ENCODE data around the gene TBKBP1.
"Not testable (repeated sequence)": the region's sequence is repeated elsewhere in the genome, so short reads cannot be mapped to it uniquely, and the experiment has no call there.

Gene TBKBP1

DNA sequence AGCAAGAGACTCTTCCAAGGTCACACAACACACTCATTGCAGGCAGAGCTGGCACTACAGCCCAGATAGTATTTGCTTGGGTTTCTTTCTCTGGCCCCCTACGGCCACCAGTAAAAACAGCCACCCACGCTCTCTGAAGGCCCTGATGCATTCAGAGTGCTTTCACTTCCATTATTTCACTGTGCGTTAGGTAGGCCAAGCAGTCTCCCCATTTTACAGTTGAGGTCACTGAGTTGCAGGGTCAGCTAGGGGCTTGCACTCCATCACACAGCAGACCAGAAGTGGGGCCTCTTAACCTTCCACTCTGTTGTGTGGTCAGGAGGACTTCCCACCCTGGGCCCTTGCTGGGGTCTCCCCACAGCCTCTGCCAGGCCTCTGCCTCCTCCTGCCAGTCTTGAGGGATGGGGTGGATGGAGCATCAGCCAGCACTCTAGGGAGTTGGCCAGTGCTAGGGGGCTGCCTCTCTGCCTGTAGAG is 41.6 kb downstream of the TBKBP1 start:
- Histone ChIP-seq H3K36me3 (ENCODE audit: control insufficient read depth, insufficient read depth, low read length) (no peaks in the 10 kb centered on the region), H3K9me3 (ENCODE audit: control insufficient read depth, insufficient read depth, low read length) (no peaks in the 10 kb centered on the region), H3K27ac (ENCODE audit: low read depth, low read length) (no peak overlapping the region), H3K4me1 (ENCODE audit: control insufficient read depth, insufficient read depth, low read length) (peaks cover 5% of the 10 kb centered on the region; the same call in 1 of the 2 replicates), H3K9ac (ENCODE audit: low read depth, low read length) (no peak overlapping the region), H3K27me3 (ENCODE audit: control insufficient read depth, insufficient read depth, low read length) (peaks cover 67% of the 10 kb centered on the region), H3K4me3 (ENCODE audit: low read depth, low read length) (no peak overlapping the region)

DNA sequence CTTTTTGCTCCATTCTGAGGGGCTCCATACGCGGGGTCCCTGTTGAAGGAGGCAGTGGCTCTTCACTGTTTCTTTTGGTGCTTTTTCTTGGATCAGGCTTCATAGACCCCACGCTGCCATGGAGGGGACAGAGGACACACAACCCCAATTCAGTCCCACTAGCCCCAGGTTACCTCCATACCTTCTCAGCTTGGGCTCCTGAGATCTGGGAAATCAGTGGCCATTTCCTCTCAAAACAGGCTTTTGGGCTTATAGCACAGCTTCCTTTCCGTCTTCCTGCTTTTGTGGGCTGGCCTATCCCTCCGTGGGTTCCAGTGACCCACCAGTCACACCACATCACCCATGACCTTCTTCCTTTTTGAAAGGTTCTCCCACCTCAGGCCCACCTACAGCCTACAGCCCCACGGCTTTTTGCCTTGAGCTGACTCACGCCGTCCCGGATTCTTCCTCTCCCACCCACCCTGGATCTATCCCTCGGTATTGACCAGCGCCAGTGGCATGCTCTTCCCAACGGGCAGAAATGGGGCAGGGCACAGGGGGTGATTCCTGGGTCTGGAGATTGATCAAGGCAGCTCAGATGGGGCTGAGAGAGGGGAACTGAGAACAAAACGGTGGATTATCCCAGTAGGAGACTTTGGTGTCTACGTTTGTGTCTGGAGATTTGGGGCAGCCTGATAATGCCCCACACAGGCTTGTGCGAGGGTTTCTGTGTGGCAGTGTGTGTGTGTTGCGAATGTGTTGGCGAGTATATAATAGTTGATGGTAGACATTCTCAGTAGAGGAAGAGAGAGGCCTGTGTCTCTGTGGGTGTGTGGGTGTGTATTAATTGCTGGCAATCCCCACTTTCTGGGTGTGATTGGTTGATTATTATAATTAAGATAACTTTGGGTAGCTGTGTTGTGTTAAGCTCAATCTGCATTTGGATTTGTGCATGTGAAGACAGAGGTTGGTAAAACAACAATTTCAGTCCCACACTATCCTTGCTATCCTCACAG is 42.8 kb downstream of the TBKBP1 start:
- Histone ChIP-seq H3K36me3 (ENCODE audit: control insufficient read depth, insufficient read depth, low read length) (no peaks in the 10 kb centered on the region), H3K27ac (ENCODE audit: low read depth, low read length) (no peak overlapping the region), H3K4me1 (ENCODE audit: control insufficient read depth, insufficient read depth, low read length) (peaks cover 5% of the 10 kb centered on the region; the same call in 1 of the 2 replicates), H3K9me3 (ENCODE audit: control insufficient read depth, insufficient read depth, low read length) (no peaks in the 10 kb centered on the region), H3K4me3 (ENCODE audit: low read depth, low read length) (no peak overlapping the region), H3K27me3 (ENCODE audit: control insufficient read depth, insufficient read depth, low read length) (peaks cover 55% of the 10 kb centered on the region), H3K9ac (ENCODE audit: low read depth, low read length) (no peak overlapping the region)

DNA sequence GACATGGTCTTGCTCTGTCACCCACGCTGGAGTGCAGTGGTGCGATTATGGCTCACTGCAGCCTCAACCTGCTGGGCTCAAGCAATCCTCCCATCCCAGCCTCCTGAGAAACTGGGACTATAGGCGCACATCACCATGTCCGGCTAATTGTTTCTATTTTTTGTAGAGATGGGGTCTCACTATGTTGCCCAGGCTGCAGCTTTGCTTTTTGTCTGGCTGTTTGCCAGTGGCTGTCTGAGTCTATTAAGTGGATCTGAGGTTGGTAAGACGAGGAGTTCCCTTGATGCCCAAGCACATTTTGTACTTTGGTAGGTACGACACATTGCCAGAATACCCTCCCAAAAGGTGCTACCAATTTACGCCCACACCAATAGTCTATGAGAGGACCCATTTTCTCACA is 44.2 kb downstream of the TBKBP1 start:
- Histone ChIP-seq H3K27me3 (ENCODE audit: control insufficient read depth, insufficient read depth, low read length) (peaks cover 41% of the 10 kb centered on the region), H3K4me1 (ENCODE audit: control insufficient read depth, insufficient read depth, low read length) (no peaks in the 10 kb centered on the region), H3K4me3 (ENCODE audit: low read depth, low read length) (no peak overlapping the region), H3K9me3 (ENCODE audit: control insufficient read depth, insufficient read depth, low read length) (no peaks in the 10 kb centered on the region), H3K27ac (ENCODE audit: low read depth, low read length) (no peak overlapping the region), H3K9ac (ENCODE audit: low read depth, low read length) (no peak overlapping the region), H3K36me3 (ENCODE audit: control insufficient read depth, insufficient read depth, low read length) (no peaks in the 10 kb centered on the region)

DNA sequence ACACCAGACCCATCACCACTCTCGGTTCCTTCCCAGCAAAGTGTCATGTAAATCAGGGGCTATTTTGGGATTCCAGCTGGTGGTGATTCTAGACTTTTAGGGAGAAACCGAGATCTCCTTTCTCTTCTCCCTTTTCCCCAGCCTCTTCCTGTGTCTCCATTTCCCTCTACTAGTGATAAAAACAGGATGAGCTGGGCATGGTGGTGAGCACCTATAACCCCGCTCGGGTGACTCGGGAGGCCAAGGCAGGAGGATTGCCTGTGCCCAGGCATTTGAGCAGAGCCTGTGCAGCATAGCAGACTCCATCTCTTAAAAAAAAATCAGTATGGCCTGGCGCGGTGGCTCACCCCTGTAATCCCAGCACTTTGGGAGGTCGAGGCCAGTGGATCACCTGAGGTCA is 45.2 kb downstream of the TBKBP1 start:
- H3K9me3 ChIP-seq (ENCODE audit: control insufficient read depth, insufficient read depth, low read length) = no peaks in the 10 kb centered on the region

DNA sequence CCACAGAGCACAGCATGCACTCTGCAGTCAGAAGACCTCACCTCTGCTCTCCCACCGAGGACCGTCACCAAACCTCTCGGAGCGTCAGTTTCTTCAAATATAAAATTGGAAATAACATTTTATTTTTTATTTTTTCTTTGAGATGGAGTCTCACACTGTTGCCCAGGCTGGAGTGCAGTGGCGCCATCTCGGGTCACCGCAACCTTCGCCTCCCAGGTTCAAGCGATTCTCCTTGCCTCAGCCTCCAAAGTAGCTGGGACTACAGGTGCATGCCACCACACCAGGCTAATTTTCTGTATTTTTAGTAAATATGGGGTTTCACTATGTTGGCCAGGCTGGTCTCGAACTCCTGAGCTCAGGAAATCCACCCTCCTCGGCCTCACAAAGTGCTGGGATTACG is 46.0 kb downstream of the TBKBP1 start:
- H3K4me3 ChIP-seq (ENCODE audit: low read depth, low read length); H3K9ac ChIP-seq (ENCODE audit: low read depth, low read length); H3K27ac ChIP-seq (ENCODE audit: low read depth, low read length); H3K9me3 ChIP-seq (ENCODE audit: control insufficient read depth, insufficient read depth, low read length); H3K36me3 ChIP-seq (ENCODE audit: control insufficient read depth, insufficient read depth, low read length); H3K4me1 ChIP-seq (ENCODE audit: control insufficient read depth, insufficient read depth, low read length): not testable (repeated sequence)
- peaks cover 23% of the 10 kb centered on the region for H3K27me3 ChIP-seq (ENCODE audit: control insufficient read depth, insufficient read depth, low read length)

More for the DNA sequence above, 45.2 kb downstream of the TBKBP1 start:
- Histone ChIP-seq H3K27ac (ENCODE audit: low read depth, low read length) (no peak overlapping the region), H3K36me3 (ENCODE audit: control insufficient read depth, insufficient read depth, low read length) (no peaks in the 10 kb centered on the region), H3K9ac (ENCODE audit: low read depth, low read length) (no peak overlapping the region), H3K4me1 (ENCODE audit: control insufficient read depth, insufficient read depth, low read length) (no peaks in the 10 kb centered on the region), H3K27me3 (ENCODE audit: control insufficient read depth, insufficient read depth, low read length) (peaks cover 31% of the 10 kb centered on the region), H3K4me3 (ENCODE audit: low read depth, low read length) (no peak overlapping the region)

DNA sequence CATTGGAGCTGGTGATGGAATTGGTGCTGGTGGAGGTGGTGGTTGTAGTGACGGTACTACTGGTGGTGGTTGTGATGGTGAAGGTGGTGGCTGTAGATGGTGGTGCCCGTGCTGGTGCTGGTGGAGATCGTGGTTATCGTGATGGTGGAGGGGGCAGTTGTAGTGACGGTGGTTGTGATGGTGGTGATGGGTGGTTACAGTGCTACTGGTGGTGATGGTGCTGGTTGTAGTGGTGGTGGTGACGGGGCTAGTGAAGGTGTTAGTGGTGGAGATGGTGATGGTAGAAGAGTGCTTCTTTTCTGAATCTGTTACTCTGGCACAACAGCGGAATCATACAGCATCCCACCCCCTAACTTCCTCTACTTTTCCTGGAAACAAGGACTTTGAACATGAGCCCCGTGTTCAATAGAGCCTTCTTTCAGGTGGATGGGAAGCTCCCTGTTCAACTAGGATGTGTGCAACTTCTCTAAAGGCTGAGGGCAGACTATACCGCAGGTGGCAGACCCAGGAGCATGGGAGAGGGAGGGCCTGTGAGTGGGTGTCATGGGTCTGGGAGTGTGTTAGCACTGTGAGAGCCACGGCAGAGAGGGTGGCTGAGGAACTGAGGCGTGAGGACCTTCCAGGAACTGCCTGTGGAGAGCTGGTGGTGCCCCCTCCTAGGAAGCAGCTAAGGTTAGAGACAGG is 47.3 kb downstream of the TBKBP1 start:
- Histone ChIP-seq H3K36me3 (ENCODE audit: control insufficient read depth, insufficient read depth, low read length) (no peaks in the 10 kb centered on the region), H3K4me3 (ENCODE audit: low read depth, low read length) (no peak overlapping the region), H3K9ac (ENCODE audit: low read depth, low read length) (no peak overlapping the region), H3K9me3 (ENCODE audit: control insufficient read depth, insufficient read depth, low read length) (no peaks in the 10 kb centered on the region), H3K27ac (ENCODE audit: low read depth, low read length) (no peak overlapping the region), H3K4me1 (ENCODE audit: control insufficient read depth, insufficient read depth, low read length) (no peaks in the 10 kb centered on the region), H3K27me3 (ENCODE audit: control insufficient read depth, insufficient read depth, low read length) (peaks cover 10% of the 10 kb centered on the region)

DNA sequence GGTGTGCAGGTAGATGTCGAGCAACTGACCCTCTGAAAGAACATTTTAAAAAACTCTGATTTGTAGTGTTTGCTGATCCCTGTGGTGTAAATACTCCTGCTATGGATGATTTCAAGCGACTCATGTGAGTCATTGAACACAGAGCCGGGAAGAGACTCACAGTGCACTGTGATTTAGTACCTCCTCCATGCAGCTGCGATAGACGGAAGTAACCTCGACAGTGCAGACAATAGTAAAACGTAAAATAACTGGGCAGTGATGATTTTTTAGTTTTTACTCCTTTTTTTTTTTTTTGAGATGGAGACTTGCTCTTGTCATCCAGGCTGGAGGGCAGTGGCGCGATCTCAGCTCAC is 47.8 kb downstream of the TBKBP1 start:
- Histone ChIP-seq H3K9ac (ENCODE audit: low read depth, low read length) (no peak overlapping the region), H3K36me3 (ENCODE audit: control insufficient read depth, insufficient read depth, low read length) (no peaks in the 10 kb centered on the region), H3K27me3 (ENCODE audit: control insufficient read depth, insufficient read depth, low read length) (peaks cover 5% of the 10 kb centered on the region; the same call in 1 of the 2 replicates), H3K4me1 (ENCODE audit: control insufficient read depth, insufficient read depth, low read length) (no peaks in the 10 kb centered on the region), H3K9me3 (ENCODE audit: control insufficient read depth, insufficient read depth, low read length) (no peaks in the 10 kb centered on the region), H3K4me3 (ENCODE audit: low read depth, low read length) (no peak overlapping the region), H3K27ac (ENCODE audit: low read depth, low read length) (no peak overlapping the region)

DNA sequence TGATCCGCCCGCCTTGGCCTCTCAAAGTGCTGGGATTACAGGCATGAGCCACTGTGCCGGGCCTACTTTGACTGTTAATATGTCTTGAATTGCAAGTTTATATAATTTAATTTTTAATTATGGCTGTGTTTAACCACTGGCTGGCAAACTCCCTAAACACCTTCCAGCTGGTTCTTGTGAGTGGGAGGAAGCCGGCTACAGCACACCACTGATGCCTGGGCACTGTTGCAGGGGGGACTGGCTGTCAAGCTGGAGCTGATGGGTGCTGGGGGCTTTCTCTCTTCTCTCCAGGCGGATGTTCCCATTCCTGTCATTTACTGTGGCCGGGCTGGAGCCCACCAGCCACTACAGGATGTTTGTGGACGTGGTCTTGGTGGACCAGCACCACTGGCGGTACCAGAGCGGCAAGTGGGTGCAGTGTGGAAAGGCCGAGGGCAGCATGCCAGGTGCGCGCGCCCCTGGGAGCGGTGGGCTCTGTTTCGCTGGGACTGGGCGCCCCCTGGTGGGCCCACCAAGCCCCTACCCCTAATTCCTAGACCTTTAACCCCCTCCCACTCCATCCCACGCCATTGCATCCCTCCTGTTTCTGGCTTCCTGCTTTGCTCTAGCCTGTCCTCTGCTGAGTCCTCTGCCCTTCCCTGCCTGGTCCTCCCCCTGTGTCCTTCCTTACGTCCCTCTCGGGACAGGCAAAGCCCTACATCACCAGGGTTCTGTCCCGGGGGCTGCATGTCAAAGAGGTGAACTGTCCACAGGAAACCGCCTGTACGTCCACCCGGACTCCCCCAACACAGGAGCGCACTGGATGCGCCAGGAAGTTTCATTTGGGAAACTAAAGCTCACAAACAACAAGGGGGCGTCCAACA is 48.6 kb downstream of the TBKBP1 start:
- Histone ChIP-seq H3K27me3 (ENCODE audit: control insufficient read depth, insufficient read depth, low read length) (no peaks in the 10 kb centered on the region), H3K9ac (ENCODE audit: low read depth, low read length) (no peak overlapping the region), H3K36me3 (ENCODE audit: control insufficient read depth, insufficient read depth, low read length) (no peaks in the 10 kb centered on the region), H3K27ac (ENCODE audit: low read depth, low read length) (no peak overlapping the region), H3K4me3 (ENCODE audit: low read depth, low read length) (no peak overlapping the region), H3K4me1 (ENCODE audit: control insufficient read depth, insufficient read depth, low read length) (no peaks in the 10 kb centered on the region), H3K9me3 (ENCODE audit: control insufficient read depth, insufficient read depth, low read length) (no peaks in the 10 kb centered on the region)

DNA sequence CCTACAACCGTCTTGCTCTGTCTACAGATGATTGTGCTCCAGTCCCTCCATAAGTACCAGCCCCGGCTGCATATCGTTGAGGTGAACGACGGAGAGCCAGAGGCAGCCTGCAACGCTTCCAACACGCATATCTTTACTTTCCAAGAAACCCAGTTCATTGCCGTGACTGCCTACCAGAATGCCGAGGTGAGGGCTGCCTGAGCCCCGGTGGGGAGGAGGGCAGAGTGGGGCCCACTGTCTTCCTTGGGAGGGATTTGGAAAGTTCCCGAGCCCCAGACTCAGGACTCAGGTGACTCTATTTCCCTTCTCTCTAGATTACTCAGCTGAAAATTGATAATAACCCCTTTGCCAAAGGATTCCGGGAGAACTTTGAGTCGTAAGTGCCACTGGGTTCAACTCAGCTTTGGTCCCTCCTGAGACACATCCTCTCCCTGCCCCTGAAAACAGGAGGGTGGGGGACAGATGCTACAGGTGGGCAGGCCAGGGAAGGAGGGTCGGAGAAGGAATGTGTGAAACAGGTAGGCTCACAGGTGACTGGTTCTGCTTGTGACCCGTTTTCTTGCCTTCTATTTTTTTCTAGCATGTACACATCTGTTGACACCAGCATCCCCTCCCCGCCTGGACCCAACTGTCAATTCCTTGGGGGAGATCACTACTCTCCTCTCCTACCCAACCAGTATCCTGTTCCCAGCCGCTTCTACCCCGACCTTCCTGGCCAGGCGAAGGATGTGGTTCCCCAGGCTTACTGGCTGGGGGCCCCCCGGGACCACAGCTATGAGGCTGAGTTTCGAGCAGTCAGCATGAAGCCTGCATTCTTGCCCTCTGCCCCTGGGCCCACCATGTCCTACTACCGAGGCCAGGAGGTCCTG is 50.4 kb downstream of the TBKBP1 start:
- H3K27me3 ChIP-seq (ENCODE audit: control insufficient read depth, insufficient read depth, low read length) = no peaks in the 10 kb centered on the region
- no peaks in the 10 kb centered on the region for H3K9me3 ChIP-seq (ENCODE audit: control insufficient read depth, insufficient read depth, low read length)
- H3K36me3 ChIP-seq (ENCODE audit: control insufficient read depth, insufficient read depth, low read length) = no peaks in the 10 kb centered on the region
- no peak overlapping the region for H3K27ac ChIP-seq (ENCODE audit: low read depth, low read length)
- no peak overlapping the region for H3K4me3 ChIP-seq (ENCODE audit: low read depth, low read length)
- no peaks in the 10 kb centered on the region for H3K4me1 ChIP-seq (ENCODE audit: control insufficient read depth, insufficient read depth, low read length)
- no peak overlapping the region for H3K9ac ChIP-seq (ENCODE audit: low read depth, low read length)

DNA sequence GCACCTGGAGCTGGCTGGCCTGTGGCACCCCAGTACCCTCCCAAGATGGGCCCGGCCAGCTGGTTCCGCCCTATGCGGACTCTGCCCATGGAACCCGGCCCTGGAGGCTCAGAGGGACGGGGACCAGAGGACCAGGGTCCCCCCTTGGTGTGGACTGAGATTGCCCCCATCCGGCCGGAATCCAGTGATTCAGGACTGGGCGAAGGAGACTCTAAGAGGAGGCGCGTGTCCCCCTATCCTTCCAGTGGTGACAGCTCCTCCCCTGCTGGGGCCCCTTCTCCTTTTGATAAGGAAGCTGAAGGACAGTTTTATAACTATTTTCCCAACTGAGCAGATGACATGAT is 51.0 kb downstream of the TBKBP1 start:
- H3K27me3 ChIP-seq (ENCODE audit: control insufficient read depth, insufficient read depth, low read length) = no peaks in the 10 kb centered on the region

More for the DNA sequence above, 51.0 kb downstream of the TBKBP1 start:
- Histone ChIP-seq H3K4me1 (ENCODE audit: control insufficient read depth, insufficient read depth, low read length) (no peaks in the 10 kb centered on the region), H3K36me3 (ENCODE audit: control insufficient read depth, insufficient read depth, low read length) (no peaks in the 10 kb centered on the region), H3K9ac (ENCODE audit: low read depth, low read length) (no peak overlapping the region), H3K4me3 (ENCODE audit: low read depth, low read length) (no peak overlapping the region), H3K27ac (ENCODE audit: low read depth, low read length) (no peak overlapping the region), H3K9me3 (ENCODE audit: control insufficient read depth, insufficient read depth, low read length) (no peaks in the 10 kb centered on the region)
